GM21737 (cell line): ENCODE measurements around the gene VANGL2.

Source experiments
- ATAC-seq: cut with Tn5 transposase; IDR thresholded peaks from one replicate; pipeline ENCODE4 v1.9.1; 2021; ENCODE audit warnings: mild to moderate bottlenecking, moderate library complexity; ENCODE audit not compliant: unreplicated experiment

Gene VANGL2

DNA sequence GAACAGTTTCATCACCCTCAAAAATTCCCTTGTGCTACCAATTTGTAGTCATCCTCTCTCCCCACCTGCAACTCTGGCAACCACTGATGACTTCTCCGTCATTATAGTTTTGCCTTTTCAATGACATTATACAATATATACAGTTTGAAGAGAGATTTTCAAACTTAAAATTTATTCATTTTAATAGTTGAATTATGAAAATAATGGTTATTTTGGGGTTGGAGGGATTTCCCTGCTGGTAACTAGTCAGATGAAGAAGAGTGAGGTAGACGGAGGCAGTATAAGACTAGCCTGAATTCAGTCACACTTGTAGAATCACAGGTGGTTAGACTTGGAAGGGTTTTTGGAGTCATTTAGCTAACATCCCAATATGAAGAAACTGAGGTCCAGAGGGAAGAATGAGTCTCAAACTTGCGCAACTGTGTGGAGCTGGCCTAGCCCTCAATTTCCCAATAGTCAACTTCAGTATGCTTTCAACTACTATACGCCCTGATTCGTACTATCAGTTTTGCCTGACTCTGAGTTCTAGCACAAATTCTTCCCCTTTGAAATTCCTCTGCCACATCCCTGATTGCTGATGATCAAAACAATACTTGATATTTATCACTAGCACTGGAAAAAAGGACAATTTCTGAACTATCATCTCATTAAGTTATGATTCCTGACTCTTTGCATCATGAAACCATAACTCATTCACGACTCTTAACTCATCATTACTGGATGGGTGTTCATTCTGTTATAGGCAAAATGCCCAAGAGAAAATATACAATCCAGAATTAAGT, 54.2 kb downstream of the VANGL2 start:
- no peak for ATAC-seq

DNA sequence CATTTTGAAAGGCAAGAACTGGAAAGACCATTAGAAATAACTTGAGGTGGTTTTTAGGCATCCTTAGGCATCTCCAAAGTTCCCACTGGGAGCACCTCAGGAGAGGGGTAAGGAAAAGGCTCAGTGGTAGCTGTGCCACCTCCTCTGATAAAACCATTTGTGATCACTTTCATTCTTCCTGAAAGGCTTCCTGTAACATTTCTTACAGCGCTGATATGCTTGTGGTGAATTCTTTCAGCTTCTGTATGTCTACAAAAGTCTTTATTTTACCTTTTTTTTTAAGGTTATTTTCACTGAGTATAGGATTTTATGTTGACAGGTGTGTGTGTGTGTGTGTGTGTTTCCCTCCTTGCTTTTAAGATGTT, 54.8 kb downstream of the VANGL2 start:
- ATAC-seq: no peak

DNA sequence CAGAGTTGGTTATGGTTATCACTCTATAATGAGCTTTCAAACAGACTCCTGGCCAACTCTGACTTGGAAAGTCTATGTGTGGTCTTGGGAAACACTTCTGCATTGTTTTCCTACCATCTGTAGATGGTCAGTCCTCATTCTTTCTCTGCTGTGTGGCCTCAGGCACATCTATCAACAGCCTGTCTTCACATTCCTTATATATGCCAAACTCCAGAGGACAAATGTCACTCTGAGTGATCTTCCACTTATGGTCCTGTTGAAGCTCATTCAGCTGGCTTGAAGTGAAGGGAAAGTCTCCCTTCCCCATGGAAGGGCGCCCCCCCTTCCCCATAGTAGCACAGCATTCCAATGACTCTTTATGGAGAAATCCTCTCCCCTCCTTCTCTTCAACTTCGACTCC, 58.7 kb downstream of the VANGL2 start:
- ATAC-seq: no peak

DNA sequence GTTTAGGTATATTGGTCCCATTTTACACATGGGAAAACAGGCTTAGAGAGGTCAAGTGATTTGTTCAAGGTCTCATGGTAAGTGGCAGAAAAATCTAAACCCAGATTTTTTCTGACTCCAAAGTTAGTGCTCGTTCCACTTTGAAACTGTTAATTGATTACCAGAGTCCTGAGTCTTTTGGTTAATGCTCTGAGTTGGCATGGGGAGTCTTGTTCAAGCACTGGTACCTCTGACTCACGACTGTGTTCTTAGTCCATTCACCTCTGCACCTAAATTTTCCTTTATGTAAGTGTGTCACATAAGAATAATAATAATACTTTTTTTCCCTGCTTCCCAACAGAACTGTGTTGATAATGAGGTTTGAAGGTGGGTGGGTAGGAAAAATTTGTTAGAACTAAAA, 59.3 kb downstream of the VANGL2 start:
- ATAC-seq: no peak

DNA sequence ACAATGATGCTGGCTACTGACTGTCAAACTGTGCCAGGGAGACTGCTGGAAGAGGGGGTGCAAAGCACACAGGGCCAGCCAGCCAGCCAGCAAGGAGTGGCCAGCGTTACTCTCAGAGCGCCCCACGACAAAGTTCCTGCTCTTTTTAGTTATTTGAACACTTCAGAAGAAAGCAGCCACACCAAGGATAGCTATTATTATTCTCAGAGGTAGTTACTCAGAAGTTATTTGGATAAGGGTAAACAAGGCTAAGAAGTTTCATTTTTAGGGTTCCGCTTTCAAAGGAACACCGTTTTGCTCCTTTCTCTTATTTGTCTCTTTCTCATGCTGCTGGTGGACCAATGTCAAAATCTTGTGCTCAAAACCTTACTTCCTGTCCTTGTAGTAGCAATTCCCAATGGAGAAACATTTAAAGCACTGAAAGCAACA, 59.9 kb downstream of the VANGL2 start:
- no peak for ATAC-seq

DNA sequence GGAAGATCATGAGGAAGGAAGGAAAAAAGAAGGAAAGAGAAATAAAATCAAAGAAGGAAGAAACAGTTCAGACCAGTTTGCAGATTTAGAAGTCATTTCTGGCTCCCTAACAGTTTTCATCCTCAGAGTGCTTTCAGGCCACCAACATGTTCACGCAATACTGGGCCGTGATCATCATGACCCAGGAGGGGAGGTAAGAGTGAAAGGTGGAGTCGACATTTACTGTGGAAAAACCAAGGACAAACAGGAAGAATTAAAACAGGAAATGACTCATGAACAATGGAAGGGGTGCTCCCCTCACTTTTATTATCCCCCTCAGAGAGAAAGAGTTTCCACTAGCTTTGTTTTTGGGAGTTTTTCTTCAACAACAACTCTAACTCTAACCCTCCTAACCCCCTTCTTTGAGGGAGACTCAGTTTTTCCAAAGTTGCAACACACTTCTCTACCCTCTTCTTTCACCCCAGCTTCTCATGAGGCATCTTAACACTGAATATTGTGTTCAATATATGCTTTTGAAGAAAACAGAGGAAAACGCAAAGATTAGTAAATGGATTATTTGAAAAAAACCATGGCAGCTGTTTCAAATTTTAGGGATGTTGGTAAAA, 60.4 kb downstream of the VANGL2 start:
- no peak for ATAC-seq

DNA sequence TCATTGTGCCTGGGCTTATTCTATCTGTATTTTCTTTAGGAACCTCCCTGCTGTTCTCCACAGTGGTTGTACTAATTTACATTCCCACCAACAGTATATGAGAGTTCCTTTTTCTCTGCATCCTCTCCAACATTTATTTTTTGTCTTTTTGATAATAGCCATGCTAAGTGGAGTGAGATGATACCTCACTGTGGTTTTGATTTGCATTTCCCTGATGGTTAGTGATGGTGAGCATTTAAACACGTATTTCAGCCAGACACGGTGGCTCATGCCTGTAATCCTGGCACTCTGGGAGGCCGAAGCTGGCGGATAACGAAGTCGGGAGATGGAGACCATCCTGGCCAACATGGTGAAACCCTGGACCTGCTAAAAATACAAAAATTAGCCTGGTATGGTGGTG, 64.8 kb downstream of the VANGL2 start:
- ATAC-seq: no peak

DNA sequence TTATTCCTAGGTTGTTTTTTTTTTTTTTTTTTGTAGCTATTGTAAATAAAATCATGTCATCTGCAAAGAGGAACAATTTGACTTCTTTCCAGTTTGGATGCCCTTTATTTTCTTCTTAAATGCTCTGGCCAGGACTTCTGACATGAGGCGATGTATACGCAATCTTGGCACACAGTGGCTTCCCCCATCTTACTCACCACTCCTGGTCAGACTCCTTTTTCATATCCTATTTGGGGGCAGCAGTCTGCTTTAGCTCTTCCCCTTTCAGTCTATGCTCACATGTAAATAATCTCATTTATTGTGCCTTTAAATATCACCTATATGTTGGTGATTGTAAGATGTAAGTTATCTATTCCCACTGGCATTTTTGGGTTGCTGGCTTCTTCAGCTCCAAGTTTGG, 66.6 kb downstream of the VANGL2 start:
- ATAC-seq: no peak

DNA sequence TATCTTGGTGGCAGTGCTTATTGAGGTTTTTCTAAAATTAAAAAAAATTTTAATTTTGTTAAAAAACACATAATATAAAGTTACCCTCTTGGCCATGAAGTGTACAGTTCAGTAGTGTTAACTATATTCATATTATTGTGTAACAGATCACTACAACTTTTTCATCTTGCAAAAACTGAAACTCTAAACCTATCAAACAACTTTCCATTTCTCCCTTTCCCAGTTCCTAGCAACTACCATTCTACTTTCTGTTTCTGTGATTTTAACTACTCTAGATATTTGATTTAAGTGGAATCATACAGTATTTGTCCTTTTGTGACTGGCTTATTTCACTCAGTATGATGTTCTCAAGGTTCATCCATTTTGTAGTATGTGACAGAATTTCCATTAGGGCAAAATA, 67.2 kb downstream of the VANGL2 start:
- no peak for ATAC-seq

DNA sequence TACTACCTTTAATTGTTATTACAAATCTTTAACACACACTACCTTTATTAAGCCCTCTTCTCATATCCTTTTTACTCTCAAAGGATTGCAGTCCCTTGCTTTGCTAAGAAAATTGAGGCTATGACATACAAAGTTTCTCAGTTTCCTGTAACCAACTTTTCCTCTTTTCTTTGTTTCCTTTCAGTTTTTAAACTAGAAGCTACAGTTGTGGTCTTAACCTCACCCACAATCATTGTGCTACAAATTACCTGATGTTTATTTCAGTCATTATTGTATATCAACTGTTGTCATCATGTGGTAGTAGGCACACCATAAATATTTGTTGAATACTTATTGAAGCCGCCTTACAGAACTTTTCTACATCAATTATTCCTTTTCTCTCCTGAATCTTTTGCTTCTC, 70.9 kb downstream of the VANGL2 start:
- ATAC-seq: no peak

DNA sequence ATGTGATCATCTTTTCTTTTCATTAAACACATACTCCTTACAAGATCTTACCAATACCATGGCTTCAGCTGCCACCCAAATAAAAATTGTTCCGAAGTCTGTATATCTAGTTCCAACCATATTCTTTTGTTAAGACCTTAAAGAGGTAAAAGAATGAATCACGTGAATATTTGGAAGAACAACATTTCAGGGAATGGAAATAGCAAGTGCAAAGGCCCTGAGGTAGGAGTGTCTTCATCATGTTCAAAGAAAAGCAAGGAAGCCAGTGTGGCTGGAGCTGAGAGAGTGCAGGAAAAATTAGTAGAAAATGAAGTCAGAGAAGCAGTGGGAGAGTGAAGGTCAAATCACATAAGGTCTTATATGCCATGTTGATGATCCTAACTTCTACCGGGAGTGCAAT, 71.7 kb downstream of the VANGL2 start:
- no peak for ATAC-seq

DNA sequence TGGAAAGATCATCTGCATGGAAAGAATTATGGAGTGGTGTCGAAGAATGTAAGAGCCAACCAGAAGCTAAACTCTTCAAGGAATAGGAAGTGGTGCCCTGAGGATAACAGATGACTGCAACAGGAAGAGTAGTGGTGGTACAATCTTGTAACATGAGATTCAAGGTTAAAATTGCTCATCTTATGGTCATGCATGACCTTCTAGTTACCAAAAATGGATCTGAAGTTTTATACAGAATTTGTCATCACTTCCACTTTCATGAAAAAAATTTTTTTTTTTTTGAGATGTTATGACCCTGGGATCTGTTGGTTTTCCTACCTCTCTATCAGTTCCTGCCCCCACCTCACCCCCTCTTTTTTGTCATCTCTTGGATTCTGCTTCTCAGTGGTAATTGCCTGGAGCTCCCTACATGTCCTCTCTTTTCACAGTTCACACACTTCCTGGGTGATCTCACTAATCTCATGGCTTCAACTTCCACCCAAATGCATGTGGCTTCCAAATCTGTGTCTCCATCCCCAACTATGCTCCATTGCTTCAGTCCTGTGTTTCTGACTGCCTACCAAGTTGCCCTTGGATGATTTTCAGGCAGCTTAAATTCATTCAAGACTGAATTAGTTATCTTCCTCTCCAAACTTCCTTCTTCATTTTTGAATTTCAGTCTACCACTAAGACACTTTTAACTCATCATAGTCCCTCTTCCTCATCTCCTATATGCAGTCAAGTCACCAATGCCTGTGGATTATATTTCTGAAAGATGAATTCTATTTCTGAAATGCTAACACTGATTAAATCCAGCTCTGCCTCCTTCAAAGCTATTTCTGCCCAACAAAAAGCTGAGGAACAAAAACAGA, 74.3 kb downstream of the VANGL2 start:
- ATAC-seq: peak; percentile 51
